ENCODE results near the gene RNF208. TPM values are rescaled to one million over a fixed set of nuclear protein-coding genes. Genes with fewer than 3 reads are reported as not detected.

The RNF208 gene
- total and polyA plus RNA-seq, 4 donors, result 0.28 to 7.1 (median 2.6) TPM

DNA sequence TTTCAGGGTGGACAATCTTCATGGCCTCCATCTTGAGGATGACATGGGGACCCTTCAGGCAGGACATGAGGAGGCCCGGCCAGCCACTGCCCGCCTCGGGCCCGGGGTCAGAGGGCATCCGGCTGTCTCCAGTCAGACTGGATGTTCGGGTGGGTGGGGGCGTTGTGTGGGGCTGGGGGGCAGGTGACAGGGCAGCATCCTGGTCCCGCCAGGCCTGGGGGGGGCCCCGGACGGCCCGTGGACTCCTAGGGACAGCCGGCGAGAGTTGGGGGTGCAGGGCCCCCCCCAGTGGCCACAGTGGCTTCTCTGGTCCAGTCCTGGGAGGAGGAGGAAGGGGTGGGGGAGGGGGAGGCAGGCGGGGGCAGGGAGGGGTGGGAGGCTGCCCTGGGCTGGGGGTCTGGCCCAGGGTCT is 940 bp downstream of the RNF208 start:
- Histone ChIP-seq H3K27ac (ENCODE audit: low read depth in 1 of 2, low read length in 2 of 2) (no peak overlapping the region), H3K9me3 (ENCODE audit: control insufficient read depth in 4 of 4, low read length in 3 of 4) (no peaks in the 10 kb centered on the region), H3K4me3 (ENCODE audit: low read depth in 1 of 3, low read length in 3 of 3) (peak overlapping the region in 1 of 3 donors; percentile 86), H3K27me3 (ENCODE audit: control insufficient read depth in 4 of 4, insufficient read depth in 4 of 4, low read length in 3 of 4) (no peaks in the 10 kb centered on the region), H3K4me1 (ENCODE audit: control insufficient read depth in 4 of 4, insufficient read depth in 4 of 4, low read length in 3 of 4) (peaks cover 10 to 30% (median 19%) of the 10 kb centered on the region in 4 donors), H3K36me3 (ENCODE audit: control insufficient read depth in 4 of 4, insufficient read depth in 3 of 4, low read depth in 1 of 4, low read length in 3 of 4) (no peaks in the 10 kb centered on the region), H3K9ac (ENCODE audit: low read depth in 1 of 2, low read length in 2 of 2) (no peak overlapping the region)
- no peak for DNase-seq (ENCODE audit: low spot score)
- TF ChIP-seq ATF3 (IDR thresholded peaks at IDR 0.05) (no peak), ZBTB33 (IDR thresholded peaks at IDR 0.05) (no peak), RXRA (IDR thresholded peaks at IDR 0.05) (no peak), FOXA1 (IDR thresholded peaks at IDR 0.05) (no peak), MAX (IDR thresholded peaks at IDR 0.05) (no peak), NR2F2 (IDR thresholded peaks at IDR 0.05) (no peak), GABPA (IDR thresholded peaks at IDR 0.05 in 1 of 2, conservative IDR thresholded peaks at IDR 0.05 in 1 of 2) (no peak), FOXA2 (IDR thresholded peaks at IDR 0.05) (no peak), RAD21 (IDR thresholded peaks at IDR 0.05) (no peak), HNF4A (conservative IDR thresholded peaks at IDR 0.05) (no peak)
- WGBS, result 81% methylated on average over 14 of the region's 14 CpGs

- H3K27ac ChIP-seq (ENCODE audit: low read depth in 1 of 2, low read length in 2 of 2), result no peak overlapping the region
- DNase-seq (ENCODE audit: low spot score), result no peak
- WGBS, result 97% methylated on average over 52 of the region's 52 CpGs
- H3K9me3 ChIP-seq (ENCODE audit: control insufficient read depth in 4 of 4, low read length in 3 of 4), result no peaks in the 10 kb centered on the region
- TF ChIP-seq EGR1 (IDR thresholded peaks at IDR 0.05; ENCODE audit: low read depth in 2 of 2) (no peak), ATF3 (IDR thresholded peaks at IDR 0.05) (no peak), ZBTB33 (IDR thresholded peaks at IDR 0.05) (no peak), FOXA1 (IDR thresholded peaks at IDR 0.05) (no peak), RAD21 (IDR thresholded peaks at IDR 0.05) (no peak), MAX (IDR thresholded peaks at IDR 0.05) (no peak), HNF4A (conservative IDR thresholded peaks at IDR 0.05) (no peak), NR2F2 (IDR thresholded peaks at IDR 0.05) (no peak), SP1 (IDR thresholded peaks at IDR 0.05) (no peak), TAF1 (conservative IDR thresholded peaks at IDR 0.05) (no peak), REST (IDR thresholded peaks at IDR 0.05) (no peak)
- no peak overlapping the region for H3K4me3 ChIP-seq (ENCODE audit: low read depth in 1 of 3, low read length in 3 of 3)
- H3K27me3 ChIP-seq (ENCODE audit: control insufficient read depth in 4 of 4, insufficient read depth in 4 of 4, low read length in 3 of 4), result no peaks in the 10 kb centered on the region
- peaks cover 0 to 3% (median under 1%) of the 10 kb centered on the region in 4 donors for H3K36me3 ChIP-seq (ENCODE audit: control insufficient read depth in 4 of 4, insufficient read depth in 3 of 4, low read depth in 1 of 4, low read length in 3 of 4)
- H3K4me1 ChIP-seq (ENCODE audit: control insufficient read depth in 4 of 4, insufficient read depth in 4 of 4, low read length in 3 of 4), result peaks cover 10 to 30% (median 19%) of the 10 kb centered on the region in 4 donors
- no peak overlapping the region for H3K9ac ChIP-seq (ENCODE audit: low read depth in 1 of 2, low read length in 2 of 2)
Measured at GRCh38 chr9:137220317-137221094, 1.5 kb downstream of the RNF208 start.
